Dendritic cell treated with granulocyte-macrophage colony-stimulating factor and Interleukin-4, amounts not matched to agents 40 ng/mL and 50 ng/mL, for 4 days (primary cell): ENCODE measurements around the gene STXBP5L.
"Not testable (repeated sequence)": the region's sequence is repeated elsewhere in the genome, so short reads cannot be mapped to it uniquely, and the experiment has no call there.

ENCODE experiments used
- H3K27ac Mint-ChIP-seq: one replicate; pipeline ENCODE4 v1.8.0; 2022; ENCODE audit warnings: mild to moderate bottlenecking, mixed read lengths
- H3K27me3 Mint-ChIP-seq: one replicate; pipeline ENCODE4 v1.8.0; 2022; ENCODE audit warnings: mild to moderate bottlenecking, mixed read lengths
- H3K36me3 Mint-ChIP-seq: one replicate; pipeline ENCODE4 v1.8.0; 2022; ENCODE audit warnings: low read depth, mixed read lengths
- H3K4me1 Mint-ChIP-seq: one replicate; pipeline ENCODE4 v1.8.0; 2022; ENCODE audit warnings: low read depth, mixed read lengths
- H3K4me3 Mint-ChIP-seq: one replicate; pipeline ENCODE4 v1.8.0; 2022; ENCODE audit warnings: mild to moderate bottlenecking, moderate library complexity, mixed read lengths
- H3K9me3 Mint-ChIP-seq: one replicate; pipeline ENCODE4 v1.8.0; 2022; ENCODE audit warnings: mixed read lengths
- intact Hi-C: fragments of 100-400 bp; cut with micrococcal nuclease; formaldehyde crosslinking; loops from one replicate; pipeline ENCODE4 v1.15.0; 2022

STXBP5L gene

DNA sequence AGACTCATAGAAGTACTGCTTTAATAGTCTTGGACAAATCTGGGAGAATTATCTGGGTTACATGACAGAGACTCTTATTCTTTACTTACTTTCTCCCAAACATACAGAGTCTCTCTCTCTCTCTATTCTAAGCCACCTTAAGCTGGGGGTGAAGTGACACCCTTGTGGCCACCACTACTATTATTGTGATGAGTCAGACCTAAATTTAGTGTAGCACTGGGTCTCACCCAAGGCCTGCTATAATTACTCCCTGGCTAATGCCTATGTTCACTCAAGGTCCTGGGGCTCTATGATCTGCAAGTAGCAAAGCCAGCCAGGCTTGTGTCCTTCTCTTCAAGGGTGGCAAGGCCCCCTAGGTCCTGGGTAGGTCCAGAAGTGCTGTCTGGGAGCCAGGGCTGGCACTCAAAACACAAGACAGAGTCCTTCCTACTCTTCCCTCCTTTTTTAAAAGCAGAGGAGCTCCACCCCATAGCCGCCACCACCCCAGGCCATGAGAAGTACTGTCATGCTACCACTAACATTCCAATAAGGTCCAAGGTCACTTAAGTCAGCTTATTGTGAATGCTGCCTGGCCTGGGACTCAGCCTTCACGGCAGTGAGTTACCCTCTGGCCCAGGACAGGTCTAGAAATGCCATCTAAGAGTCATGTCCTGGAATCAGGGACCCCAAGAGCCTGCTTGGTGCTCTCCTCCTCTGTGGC lies 454.2 kb downstream of the STXBP5L start:
- intact Hi-C loops: no loop called here
- H3K27ac Mint-ChIP-seq: no peak overlapping the region
- H3K4me3 Mint-ChIP-seq: no peak overlapping the region
- H3K27me3 Mint-ChIP-seq: no peaks in the 10 kb centered on the region
- peaks cover 9% of the 10 kb centered on the region for H3K9me3 Mint-ChIP-seq
- H3K4me1 Mint-ChIP-seq: no peaks in the 10 kb centered on the region
- no peaks in the 10 kb centered on the region for H3K36me3 Mint-ChIP-seq

DNA sequence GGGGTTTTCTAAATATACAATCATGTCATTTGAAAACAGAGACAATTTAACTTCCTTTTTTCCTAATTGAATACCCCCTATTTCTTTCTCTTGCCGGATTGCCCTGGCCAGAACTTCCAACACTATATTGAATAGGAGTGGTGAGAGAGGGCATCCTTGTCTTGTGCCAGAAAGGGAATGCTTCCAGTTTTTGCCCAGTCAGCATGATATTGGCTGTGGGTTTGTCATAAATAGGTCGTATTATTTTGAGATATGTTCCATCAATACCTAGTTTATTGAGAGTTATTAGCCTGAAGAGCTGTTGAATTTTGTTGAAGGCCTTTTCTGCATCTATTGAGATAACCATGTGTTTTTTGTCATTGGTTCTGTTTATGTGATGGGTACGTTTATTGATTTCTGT lies 480.3 kb downstream of the STXBP5L start:
- H3K27ac Mint-ChIP-seq, H3K36me3 Mint-ChIP-seq, intact Hi-C loops, H3K27me3 Mint-ChIP-seq, H3K4me3 Mint-ChIP-seq, H3K4me1 Mint-ChIP-seq: not testable (repeated sequence)
- H3K9me3 Mint-ChIP-seq: peaks cover 14% of the 10 kb centered on the region

DNA sequence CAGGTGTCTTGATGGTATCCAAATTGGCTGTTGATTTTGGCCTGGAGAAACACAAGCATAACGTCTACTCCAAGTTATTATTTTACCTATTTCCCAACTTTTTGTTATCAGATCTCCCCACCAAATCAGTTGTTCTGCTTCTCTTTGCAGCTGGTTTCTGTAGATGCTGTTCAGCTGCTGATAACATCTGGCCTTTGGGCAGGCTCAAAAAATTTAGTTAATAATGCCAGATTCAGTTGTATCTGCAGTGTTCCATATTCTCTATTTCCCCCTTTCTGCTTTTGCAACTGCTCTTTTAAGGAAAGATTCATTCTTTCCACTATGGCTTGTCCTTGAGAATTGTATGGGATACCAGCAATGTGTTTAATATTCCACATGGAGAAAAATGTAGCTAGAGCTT lies 488.0 kb downstream of the STXBP5L start:
- H3K4me3 Mint-ChIP-seq, H3K27ac Mint-ChIP-seq, H3K27me3 Mint-ChIP-seq, H3K36me3 Mint-ChIP-seq, H3K4me1 Mint-ChIP-seq, intact Hi-C loops: not testable (repeated sequence)
- peaks cover 20% of the 10 kb centered on the region for H3K9me3 Mint-ChIP-seq

DNA sequence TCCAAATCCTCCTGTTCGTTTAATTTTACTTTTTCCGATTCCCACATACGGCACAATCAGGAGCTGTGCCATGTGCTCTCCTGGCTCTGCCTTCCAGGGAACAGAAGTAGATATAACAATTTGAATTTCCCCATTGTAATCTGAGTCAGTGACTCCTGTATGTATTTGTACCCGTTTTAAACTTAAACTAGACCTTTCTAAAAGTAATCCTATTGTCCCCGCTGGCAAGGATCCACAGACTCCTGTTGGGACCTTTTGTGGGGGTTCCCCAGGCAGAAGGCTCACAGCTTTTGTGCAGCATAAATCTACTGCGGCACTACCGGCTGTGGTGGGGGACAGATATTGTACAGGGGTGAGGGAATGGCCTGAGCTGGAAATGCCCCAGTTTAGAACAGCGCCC lies 490.0 kb downstream of the STXBP5L start:
- H3K27ac Mint-ChIP-seq, H3K27me3 Mint-ChIP-seq, H3K4me1 Mint-ChIP-seq, intact Hi-C loops, H3K4me3 Mint-ChIP-seq, H3K36me3 Mint-ChIP-seq: not testable (repeated sequence)
- peaks cover 17% of the 10 kb centered on the region for H3K9me3 Mint-ChIP-seq

DNA sequence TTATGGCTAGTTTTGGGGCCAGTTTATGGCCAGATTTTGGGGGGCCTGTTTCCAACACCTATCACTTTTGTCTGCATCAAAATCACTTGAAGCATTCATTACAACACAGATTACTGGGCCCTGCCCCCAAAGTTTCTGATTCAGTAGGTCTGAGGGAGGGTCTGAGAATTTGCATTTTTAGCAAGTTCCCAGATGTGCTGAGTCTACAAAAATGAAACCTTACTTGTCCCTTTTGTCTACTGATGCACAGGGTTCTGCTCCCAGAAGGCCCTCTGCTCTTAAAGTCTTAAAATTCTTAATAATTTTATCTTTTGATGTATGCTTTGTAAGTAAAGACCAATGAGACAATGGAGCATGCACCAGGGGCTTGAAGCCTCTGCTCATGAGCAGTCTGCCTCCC lies 491.8 kb downstream of the STXBP5L start:
- H3K36me3 Mint-ChIP-seq: no peaks in the 10 kb centered on the region
- no peaks in the 10 kb centered on the region for H3K4me1 Mint-ChIP-seq
- H3K9me3 Mint-ChIP-seq: peaks cover 6% of the 10 kb centered on the region
- intact Hi-C loops: no loop called here
- H3K4me3 Mint-ChIP-seq: no peak overlapping the region
- no peak overlapping the region for H3K27ac Mint-ChIP-seq
- H3K27me3 Mint-ChIP-seq: no peaks in the 10 kb centered on the region

DNA sequence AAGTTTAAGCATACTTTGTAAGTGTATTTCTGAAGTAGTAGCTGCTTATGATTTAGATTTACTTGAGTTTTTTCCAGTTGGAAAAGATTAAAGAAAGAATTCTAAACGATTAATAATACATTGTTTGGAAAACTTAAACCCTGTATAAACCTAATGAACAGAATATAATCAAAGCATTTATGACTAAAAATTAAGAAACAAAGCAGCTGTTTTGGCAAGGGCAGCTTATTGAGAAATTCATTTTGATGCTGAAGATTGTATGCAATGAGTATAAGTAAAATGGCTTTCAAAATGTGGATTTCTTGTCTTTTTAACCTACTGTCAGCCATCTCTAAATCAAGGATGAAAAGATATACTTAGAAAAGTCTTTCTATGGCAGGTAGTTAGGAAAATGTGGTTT lies 497.6 kb downstream of the STXBP5L start:
- intact Hi-C loops: no loop called here
- Mint-ChIP-seq H3K4me1 (no peaks in the 10 kb centered on the region), H3K36me3 (no peaks in the 10 kb centered on the region), H3K27ac (no peak overlapping the region), H3K9me3 (no peaks in the 10 kb centered on the region), H3K27me3 (no peaks in the 10 kb centered on the region), H3K4me3 (no peak overlapping the region)

DNA sequence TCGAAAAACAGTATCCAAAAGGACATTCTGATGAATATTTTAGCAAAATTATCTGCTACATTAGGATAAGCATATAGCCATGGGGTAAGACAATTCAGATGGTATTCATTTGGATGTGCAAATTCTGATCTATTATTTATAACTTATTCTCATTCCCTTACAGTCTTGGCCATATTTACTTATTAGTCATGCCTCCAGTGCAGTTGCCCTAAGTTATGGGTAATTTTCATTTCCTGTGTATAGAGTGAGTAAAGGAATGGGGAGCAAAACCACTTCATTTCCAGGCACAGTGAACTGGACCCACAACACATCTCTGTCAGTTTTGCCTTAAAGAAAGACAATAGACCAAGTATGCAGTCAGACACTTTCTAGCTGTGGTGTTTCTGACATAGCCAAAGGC lies 503.5 kb downstream of the STXBP5L start:
- intact Hi-C loops: no loop called here
- Mint-ChIP-seq H3K36me3 (no peaks in the 10 kb centered on the region), H3K27ac (no peak overlapping the region), H3K27me3 (no peaks in the 10 kb centered on the region), H3K4me1 (no peaks in the 10 kb centered on the region), H3K9me3 (no peaks in the 10 kb centered on the region), H3K4me3 (no peak overlapping the region)

DNA sequence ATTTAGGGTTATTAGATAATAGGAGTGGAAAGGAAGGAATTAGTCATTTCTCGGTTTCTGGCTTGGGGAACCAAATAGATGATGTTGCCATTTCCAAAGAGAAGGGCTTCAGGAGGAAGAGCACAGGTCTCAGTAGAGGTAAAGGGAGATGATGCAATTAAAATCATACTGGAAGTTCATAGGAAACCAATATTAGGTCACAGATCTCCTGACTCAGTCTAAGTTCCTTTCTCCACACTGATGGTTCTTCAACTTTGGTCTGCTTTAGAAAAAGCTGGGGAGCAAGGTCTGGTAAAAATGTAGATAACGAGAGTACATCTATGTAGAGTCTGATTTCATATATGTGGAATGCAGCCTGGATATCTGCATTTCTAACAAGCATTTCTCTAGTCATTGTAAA lies 506.9 kb downstream of the STXBP5L start:
- intact Hi-C loops: no loop called here
- H3K27me3 Mint-ChIP-seq: no peaks in the 10 kb centered on the region

DNA sequence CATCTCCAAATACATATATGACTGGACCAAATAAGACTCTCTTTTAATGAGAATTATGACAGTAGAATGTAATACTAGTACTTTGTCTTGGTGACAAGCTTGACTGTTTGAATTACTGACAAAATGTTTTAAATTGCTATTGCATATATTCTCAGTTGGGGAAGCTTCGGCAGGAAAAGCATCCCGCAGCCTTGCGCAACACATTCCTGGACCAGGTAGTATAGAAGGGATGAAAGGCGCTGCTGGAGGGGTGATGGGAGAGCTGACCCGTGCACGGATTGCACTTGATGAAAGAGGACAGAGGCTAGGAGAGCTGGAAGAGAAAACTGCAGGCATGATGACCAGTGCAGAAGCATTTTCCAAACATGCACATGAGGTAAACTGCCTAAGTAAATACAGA lies 510.2 kb downstream of the STXBP5L start:
- H3K27me3 Mint-ChIP-seq: no peaks in the 10 kb centered on the region
- no peaks in the 10 kb centered on the region for H3K36me3 Mint-ChIP-seq
- no peak overlapping the region for H3K27ac Mint-ChIP-seq
- intact Hi-C loops: no loop called here
- H3K4me1 Mint-ChIP-seq: no peaks in the 10 kb centered on the region
- H3K4me3 Mint-ChIP-seq: no peak overlapping the region
- no peaks in the 10 kb centered on the region for H3K9me3 Mint-ChIP-seq

More for the DNA sequence above, 506.9 kb downstream of the STXBP5L start:
- Mint-ChIP-seq H3K27ac (no peak overlapping the region), H3K36me3 (no peaks in the 10 kb centered on the region), H3K9me3 (no peaks in the 10 kb centered on the region), H3K4me3 (no peak overlapping the region), H3K4me1 (no peaks in the 10 kb centered on the region)

DNA sequence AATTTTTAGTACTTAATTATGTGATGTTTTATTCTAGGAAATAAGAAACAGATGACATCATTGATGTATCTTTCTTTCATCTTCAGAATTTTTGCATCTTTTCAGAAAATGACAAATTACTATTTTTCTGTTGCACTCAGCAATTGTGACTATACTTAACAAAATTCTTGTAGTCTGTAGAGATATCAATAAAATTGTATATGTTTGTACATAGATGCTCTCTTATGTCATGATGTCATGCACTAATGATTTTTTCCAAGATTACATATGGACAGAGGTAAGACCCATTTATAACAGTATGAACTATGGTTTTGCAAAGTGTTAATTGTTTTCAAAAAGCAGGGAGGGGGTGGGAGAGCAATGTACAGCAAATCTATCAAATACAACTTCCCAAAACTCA lies 516.5 kb downstream of the STXBP5L start:
- Mint-ChIP-seq H3K9me3 (no peaks in the 10 kb centered on the region), H3K4me3 (no peak overlapping the region), H3K4me1 (no peaks in the 10 kb centered on the region), H3K27ac (no peak overlapping the region), H3K36me3 (no peaks in the 10 kb centered on the region), H3K27me3 (no peaks in the 10 kb centered on the region)
- intact Hi-C loops: no loop called here

DNA sequence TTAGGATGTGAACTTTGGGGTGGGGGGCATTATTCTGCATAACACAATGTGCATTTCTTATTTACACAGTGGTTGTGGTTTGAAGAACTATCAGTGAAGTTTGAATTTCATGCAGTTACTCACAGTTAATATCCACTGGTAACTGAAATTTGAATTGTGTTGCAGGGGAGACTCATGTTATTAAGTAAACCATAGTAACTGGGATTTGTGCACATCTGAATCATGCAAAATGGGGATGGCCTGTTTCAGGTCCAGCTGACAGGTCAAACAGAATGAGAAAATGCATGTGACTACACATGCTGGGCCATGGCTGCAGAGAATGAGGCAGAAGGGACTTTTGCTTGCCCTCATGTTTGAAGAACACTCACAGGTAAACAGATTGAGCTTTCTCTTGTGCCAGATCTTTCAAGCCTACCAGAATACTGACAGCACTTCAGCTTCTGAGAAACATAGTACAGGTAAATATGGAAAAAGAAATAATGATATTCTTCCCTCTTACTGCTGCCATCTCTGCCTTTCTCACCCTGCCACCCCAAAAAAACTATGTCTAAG lies 522.7 kb downstream of the STXBP5L start:
- intact Hi-C loops: no loop called here
- Mint-ChIP-seq H3K9me3 (no peaks in the 10 kb centered on the region), H3K27ac (no peak overlapping the region), H3K27me3 (no peaks in the 10 kb centered on the region), H3K4me3 (no peak overlapping the region), H3K36me3 (no peaks in the 10 kb centered on the region), H3K4me1 (no peaks in the 10 kb centered on the region)

DNA sequence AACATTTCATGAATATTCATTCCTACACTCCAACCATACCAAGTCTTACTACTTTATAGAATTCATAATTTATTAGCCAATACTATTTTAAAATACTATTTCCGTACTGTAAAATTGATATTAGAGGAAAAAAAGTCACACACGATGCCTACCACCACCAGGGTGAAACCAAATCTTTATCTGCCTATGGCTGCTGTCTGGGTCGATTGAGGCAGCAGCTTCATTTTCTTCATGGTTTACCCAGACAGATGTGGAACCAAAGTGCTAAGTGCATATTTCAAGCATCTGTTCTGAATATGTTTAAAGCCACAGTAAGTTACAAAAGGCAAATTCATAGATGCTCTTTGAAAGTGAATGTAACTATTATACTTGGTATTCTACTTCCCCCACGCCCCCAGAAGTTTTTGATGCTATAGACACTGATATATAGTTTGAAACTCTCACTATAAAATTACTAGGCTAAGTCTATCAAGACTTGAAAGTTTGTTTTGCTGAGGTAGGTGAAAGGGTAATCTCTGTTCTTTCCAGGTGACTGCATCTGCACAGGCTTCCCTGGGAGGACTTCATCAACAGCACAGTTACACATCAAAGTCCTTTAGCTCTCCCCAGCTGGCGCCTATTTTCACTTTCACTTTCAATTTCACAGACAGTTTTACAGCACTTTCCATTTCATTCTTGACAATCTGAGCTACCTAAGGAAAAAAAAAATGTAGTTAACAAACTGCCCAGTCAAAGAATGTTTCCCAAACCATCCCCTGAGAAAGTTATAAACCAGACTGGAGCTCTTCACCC lies 523.9 kb downstream of the STXBP5L start:
- no peaks in the 10 kb centered on the region for H3K36me3 Mint-ChIP-seq
- H3K27me3 Mint-ChIP-seq: no peaks in the 10 kb centered on the region
- H3K4me1 Mint-ChIP-seq: no peaks in the 10 kb centered on the region
- H3K4me3 Mint-ChIP-seq: no peak overlapping the region
- peak overlapping the region; percentile 20 for H3K27ac Mint-ChIP-seq
- H3K9me3 Mint-ChIP-seq: no peaks in the 10 kb centered on the region
- intact Hi-C loops: no loop called here

DNA sequence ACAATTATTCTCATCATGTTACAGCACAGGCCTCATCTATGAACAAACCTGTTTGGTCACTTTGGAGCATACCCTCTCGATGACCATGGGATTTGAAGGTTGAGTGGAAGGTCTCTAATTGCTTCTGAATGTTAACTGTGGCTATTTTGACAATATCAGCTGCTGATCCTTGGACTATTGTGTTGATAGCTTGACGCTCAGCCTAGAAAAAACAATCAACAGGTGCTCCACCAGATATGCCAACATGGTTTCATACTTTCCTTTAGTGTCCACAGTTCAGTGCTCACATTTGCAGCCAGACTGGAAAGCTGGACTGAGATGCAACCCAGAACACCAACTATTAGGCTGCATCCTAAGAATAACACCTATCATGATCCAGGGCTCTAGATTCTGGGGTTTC lies 528.1 kb downstream of the STXBP5L start:
- Mint-ChIP-seq H3K4me3 (no peak overlapping the region), H3K9me3 (no peaks in the 10 kb centered on the region), H3K27ac (no peak overlapping the region), H3K4me1 (no peaks in the 10 kb centered on the region), H3K27me3 (no peaks in the 10 kb centered on the region), H3K36me3 (peaks cover 6% of the 10 kb centered on the region)
- intact Hi-C loops: no loop called here

DNA sequence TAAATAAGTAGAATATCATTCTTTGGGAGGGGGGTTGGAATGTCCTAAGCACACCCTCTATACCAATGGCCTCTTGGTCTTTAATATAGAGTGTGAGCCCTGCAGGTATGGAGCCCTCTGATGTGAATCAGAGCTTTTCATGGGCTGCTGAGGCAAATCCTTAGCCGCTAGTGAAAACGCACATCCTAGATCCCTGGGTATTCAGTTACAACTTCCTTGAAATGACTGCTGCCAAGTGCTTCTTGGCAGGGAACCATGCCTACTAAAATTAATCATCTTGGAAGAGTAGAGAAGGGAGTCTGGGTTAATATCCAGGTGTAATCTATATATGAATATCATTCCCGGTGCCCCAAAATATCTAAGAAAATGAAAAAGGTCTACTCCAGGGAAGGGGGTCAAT lies 528.6 kb downstream of the STXBP5L start:
- Mint-ChIP-seq H3K9me3 (no peaks in the 10 kb centered on the region), H3K27ac (no peak overlapping the region), H3K27me3 (no peaks in the 10 kb centered on the region), H3K4me3 (no peak overlapping the region), H3K36me3 (peaks cover 6% of the 10 kb centered on the region), H3K4me1 (no peaks in the 10 kb centered on the region)
- intact Hi-C loops: no loop called here
